HG03520 (cell line): Measurements from ENCODE around the gene SPDYE4.

Source experiments
- ATAC-seq: cut with Tn5 transposase; IDR thresholded peaks from one replicate; pipeline ENCODE4 v1.9.1; 2021; ENCODE audit warnings: mild to moderate bottlenecking, moderate library complexity; ENCODE audit not compliant: unreplicated experiment

SPDYE4 gene

GRCh38 chr17:8713878-8714277 is 44.5 kb downstream of the SPDYE4 start:
- ATAC-seq: no peak

GRCh38 chr17:8713315-8713714 is 45.0 kb downstream of the SPDYE4 start:
- no peak for ATAC-seq

- no peak for ATAC-seq
These were observed 45.6 kb downstream of the SPDYE4 start for GRCh38 chr17:8712698-8713097.

- no peak for ATAC-seq
These were observed 47.1 kb downstream of the SPDYE4 start for GRCh38 chr17:8711291-8711690.

GRCh38 chr17:8710813-8711212 is 47.5 kb downstream of the SPDYE4 start:
- ATAC-seq: no peak

GRCh38 chr17:8709006-8709405 is 49.3 kb downstream of the SPDYE4 start:
- ATAC-seq: no peak

- ATAC-seq: no peak
These were observed 50.3 kb downstream of the SPDYE4 start for GRCh38 chr17:8708025-8708461.

- no peak for ATAC-seq
These were observed 50.9 kb downstream of the SPDYE4 start for GRCh38 chr17:8707332-8708024.

GRCh38 chr17:8706431-8706830 is 51.9 kb downstream of the SPDYE4 start:
- no peak for ATAC-seq

GRCh38 chr17:8705427-8705826 is 52.9 kb downstream of the SPDYE4 start:
- ATAC-seq: no peak

GRCh38 chr17:8703001-8703400 is 55.3 kb downstream of the SPDYE4 start:
- ATAC-seq: no peak

- no peak for ATAC-seq
These were observed 56.6 kb downstream of the SPDYE4 start for GRCh38 chr17:8701754-8702153.

- ATAC-seq: no peak
These were observed 57.1 kb downstream of the SPDYE4 start for GRCh38 chr17:8701221-8701620.
